Astrocyte (in vitro differentiated cells and primary cell): Measurements from ENCODE around the gene ERCC6L2. TPM values are rescaled to one million over a fixed set of nuclear protein-coding genes. Genes with fewer than 3 reads are reported as not detected.
A peak's percentile ranks its signal among the peaks of the same experiment; 100 is the strongest.

Experiments
- DNase-seq: peaks from one replicate; pipeline ENCODE4 v3.0.0-alpha.2; 2010; ENCODE audit warnings: low read depth
- FAIRE-seq: peaks from 2 replicates; lab custom pipeline; 2011; peaks lifted over from hg19 to GRCh38; lab: Jason Lieb, UNC
- H2AFZ ChIP-seq: 2 replicates; pipeline ENCODE4 v1.6.0; 2012; ENCODE audit warnings: low read depth, low read length, inconsistent platforms
- H3K27ac ChIP-seq: 2 replicates; pipeline ENCODE4 v1.5.1; 2011; ENCODE audit warnings: low read depth, low read length, inconsistent platforms
- H3K27me3 ChIP-seq: 2 replicates; pipeline ENCODE4 v1.6.0; 2011; ENCODE audit warnings: low read length, inconsistent platforms; ENCODE audit not compliant: insufficient read depth
- H3K36me3 ChIP-seq: 2 replicates; pipeline ENCODE4 v1.5.1; 2011; ENCODE audit warnings: low read length, inconsistent platforms; ENCODE audit not compliant: insufficient read depth
- H3K4me1 ChIP-seq: 2 replicates; pipeline ENCODE4 v1.5.1; 2011; ENCODE audit warnings: low read length, inconsistent platforms; ENCODE audit not compliant: insufficient read depth
- H3K4me2 ChIP-seq: 2 replicates; pipeline ENCODE4 v1.6.0; 2012; ENCODE audit warnings: low read length, inconsistent platforms
- H3K4me3 ChIP-seq: 2 replicates; pipeline ENCODE4 v1.5.1; 2011; ENCODE audit warnings: low read depth, mild to moderate bottlenecking, low read length, inconsistent platforms; ENCODE audit not compliant: insufficient read depth
- H3K79me2 ChIP-seq: 2 replicates; pipeline ENCODE4 v1.6.0; 2012; ENCODE audit warnings: mild to moderate bottlenecking, low read length, inconsistent platforms; ENCODE audit not compliant: insufficient read depth
- H3K9ac ChIP-seq: 2 replicates; pipeline ENCODE4 v1.6.0; 2012; ENCODE audit warnings: mild to moderate bottlenecking, low read length, inconsistent platforms
- H3K9me3 ChIP-seq: 2 replicates; pipeline ENCODE4 v1.5.1; 2012; ENCODE audit warnings: low read depth, mild to moderate bottlenecking, low read length, inconsistent platforms; ENCODE audit not compliant: insufficient read depth
- H4K20me1 ChIP-seq: 2 replicates; pipeline ENCODE4 v1.6.0; 2012; ENCODE audit warnings: low read length, inconsistent platforms; ENCODE audit not compliant: insufficient read depth
- H3K27ac Mint-ChIP-seq: one replicate; pipeline ENCODE4 v1.8.0; 2021; ENCODE audit warnings: mild to moderate bottlenecking, mixed read lengths; ENCODE audit not compliant: unreplicated experiment
- H3K27me3 Mint-ChIP-seq: one replicate; pipeline ENCODE4 v1.8.0; 2021; ENCODE audit warnings: low read depth, mixed read lengths; ENCODE audit not compliant: unreplicated experiment
- H3K36me3 Mint-ChIP-seq: one replicate; pipeline ENCODE4 v1.8.0; 2021; ENCODE audit warnings: low read depth, mixed read lengths; ENCODE audit not compliant: unreplicated experiment
- H3K4me1 Mint-ChIP-seq: one replicate; pipeline ENCODE4 v1.8.0; 2021; ENCODE audit warnings: low read depth, mixed read lengths; ENCODE audit not compliant: unreplicated experiment
- H3K4me3 Mint-ChIP-seq: one replicate; pipeline ENCODE4 v1.8.0; 2021; ENCODE audit warnings: mild to moderate bottlenecking, moderate library complexity, mixed read lengths; ENCODE audit not compliant: unreplicated experiment
- H3K9me3 Mint-ChIP-seq: one replicate; pipeline ENCODE4 v1.8.0; 2021; ENCODE audit warnings: mild to moderate bottlenecking, mixed read lengths; ENCODE audit not compliant: unreplicated experiment
- CTCF ChIP-seq: IDR thresholded peaks from 2 replicates; pipeline ENCODE4 v1.5.1; 2011; ENCODE audit warnings: low read depth, mild to moderate bottlenecking, inconsistent platforms, low read length, moderate library complexity; ENCODE audit not compliant: insufficient read depth
- EZH2 ChIP-seq: IDR thresholded peaks from 2 replicates; pipeline ENCODE4 v1.6.1; 2012; ENCODE audit warnings: mild to moderate bottlenecking, low read length, inconsistent platforms; ENCODE audit not compliant: insufficient read depth
- total RNA-seq: library from RNA; stranded (reverse); gene quantifications from 2 replicates; pipeline ENCODE4 v1.2.1, GENCODE V29; 2021

ERCC6L2 gene
- total RNA-seq, 1 donor from 2014 or later, result 31.9 TPM

- FAIRE-seq, result no peak
- Mint-ChIP-seq H3K4me3 (peak overlapping the region; percentile 54), H3K36me3 (peaks cover 6% of the 10 kb centered on the region), H3K27ac (no peak overlapping the region), H3K9me3 (no peaks in the 10 kb centered on the region), H3K4me1 (peaks cover 5% of the 10 kb centered on the region), H3K27me3 (no peaks in the 10 kb centered on the region)
- Histone ChIP-seq H3K9ac (no peak overlapping the region), H3K4me1 (no peaks in the 10 kb centered on the region), H3K36me3 (peaks cover 7% of the 10 kb centered on the region), H2AFZ (no peak overlapping the region), H4K20me1 (no peaks in the 10 kb centered on the region), H3K27ac (no peak overlapping the region), H3K79me2 (no peaks in the 10 kb centered on the region), H3K4me2 (no peak overlapping the region), H3K27me3 (no peaks in the 10 kb centered on the region), H3K4me3 (no peak overlapping the region), H3K9me3 (no peaks in the 10 kb centered on the region)
- no peak for TF ChIP-seq CTCF
- DNase-seq, result no peak
Observed at GRCh38 chr9:95981761-95982390, 106.4 kb downstream of the ERCC6L2 start.

DNA sequence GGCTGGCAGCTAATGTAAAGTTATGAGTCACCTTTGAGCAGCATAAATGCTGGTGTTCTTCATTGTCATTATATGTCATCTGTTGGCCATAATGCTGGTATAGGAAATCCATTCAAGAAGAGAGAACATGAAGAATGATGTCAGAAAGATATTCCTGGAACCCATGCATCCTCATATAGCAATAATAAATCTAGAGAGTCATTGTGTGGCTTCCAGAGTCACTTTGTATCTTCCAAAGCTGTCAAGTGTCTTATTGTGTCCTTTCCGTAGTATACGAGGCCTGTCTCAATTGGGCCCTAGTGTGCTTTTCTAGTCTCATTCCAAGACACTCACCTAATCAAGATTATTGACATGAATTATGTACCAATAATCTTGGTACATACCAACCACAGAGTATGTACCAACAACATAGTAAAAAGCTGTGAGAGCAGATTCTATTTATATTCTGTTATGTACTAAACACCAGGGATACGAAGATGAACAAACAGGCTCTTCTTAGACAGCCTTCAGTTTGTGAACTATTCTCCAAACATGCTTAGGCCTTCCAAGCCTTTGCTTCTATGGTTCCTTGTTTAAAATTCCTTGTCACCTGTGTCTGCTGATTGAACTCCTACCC lies 110.1 kb downstream of the ERCC6L2 start:
- no peaks in the 10 kb centered on the region for H3K79me2 ChIP-seq

More for the DNA sequence above, 110.1 kb downstream of the ERCC6L2 start:
- Mint-ChIP-seq H3K27me3 (no peaks in the 10 kb centered on the region), H3K4me3 (no peak overlapping the region), H3K36me3 (peaks cover 15% of the 10 kb centered on the region), H3K4me1 (peaks cover 5% of the 10 kb centered on the region), H3K9me3 (peaks cover 4% of the 10 kb centered on the region), H3K27ac (no peak overlapping the region)
- Histone ChIP-seq H3K4me3 (no peak overlapping the region), H3K9me3 (no peaks in the 10 kb centered on the region), H3K36me3 (peaks cover 4% of the 10 kb centered on the region), H3K27ac (no peak overlapping the region), H3K4me2 (no peak overlapping the region), H3K27me3 (no peaks in the 10 kb centered on the region), H2AFZ (no peak overlapping the region), H4K20me1 (no peaks in the 10 kb centered on the region), H3K4me1 (no peaks in the 10 kb centered on the region), H3K9ac (no peak overlapping the region)
- DNase-seq, result no peak
- TF ChIP-seq EZH2 (no peak), CTCF (no peak)
- FAIRE-seq, result no peak
